Mucosa of rectum (tissue), 2 donors: Measurements from ENCODE around the gene CAPN10.

Experiments used
- H3K27ac ChIP-seq, 2 donors: one replicate each; pipeline ENCODE4 v1.7.0; 2013; ENCODE audit warnings: inconsistent platforms in 2 of 2, low read depth in 2 of 2, low read length in 2 of 2
- H3K27me3 ChIP-seq, 2 donors: one replicate each; pipeline ENCODE4 v1.7.0; 2013; ENCODE audit warnings: low read length in 2 of 2; ENCODE audit not compliant: control insufficient read depth in 2 of 2, insufficient read depth in 2 of 2
- H3K36me3 ChIP-seq, 2 donors: one replicate each; pipeline ENCODE4 v1.7.0; 2013; ENCODE audit warnings: low read length in 2 of 2; ENCODE audit not compliant: control insufficient read depth in 2 of 2, insufficient read depth in 2 of 2
- H3K4me1 ChIP-seq, 2 donors: one replicate each; pipeline ENCODE4 v1.7.0; 2013; ENCODE audit warnings: low read length in 2 of 2, mild to moderate bottlenecking in 1 of 2; ENCODE audit not compliant: control insufficient read depth in 2 of 2, insufficient read depth in 2 of 2
- H3K4me3 ChIP-seq, 2 donors: one replicate each; pipeline ENCODE4 v1.7.0; 2013; ENCODE audit warnings: low read length in 2 of 2
- H3K9ac ChIP-seq, 2 donors: one replicate each; pipeline ENCODE4 v1.7.0; 2013; ENCODE audit warnings: low read length in 2 of 2, low read depth in 1 of 2, mild to moderate bottlenecking in 1 of 2
- H3K9me3 ChIP-seq, 2 donors: one replicate each; pipeline ENCODE4 v1.7.0; 2013; ENCODE audit warnings: low read length in 2 of 2; ENCODE audit not compliant: control insufficient read depth in 2 of 2
- donor health status: healthy.
- donor health status: Normal muscosa, but diverticular disease.

The CAPN10 gene

GRCh38 chr2:240603846-240604245 lies 17.3 kb downstream of the CAPN10 start:
- H3K27ac ChIP-seq, result peak overlapping the region; percentile 92 to 95
- H3K4me3 ChIP-seq, result peak overlapping the region in 1 of 2 donors; percentile 14
- no peak overlapping the region for H3K9ac ChIP-seq

GRCh38 chr2:240604291-240604938 lies 17.9 kb downstream of the CAPN10 start:
- H3K9ac ChIP-seq, result peak overlapping the region; percentile 74
- H3K4me1 ChIP-seq, result peaks cover 21 to 39% of the 10 kb centered on the region in 2 donors
- H3K9me3 ChIP-seq, result no peaks in the 10 kb centered on the region
- H3K36me3 ChIP-seq, result peaks cover 0 to under 1% of the 10 kb centered on the region in 2 donors
- peak overlapping the region; percentile 83 to 84 for H3K4me3 ChIP-seq
- H3K27me3 ChIP-seq, result no peaks in the 10 kb centered on the region
- H3K27ac ChIP-seq, result peak overlapping the region; percentile 92 to 95

More at GRCh38 chr2:240603846-240604245, 17.3 kb downstream of the CAPN10 start:
- peaks cover 0 to 5% of the 10 kb centered on the region in 2 donors for H3K36me3 ChIP-seq
- H3K4me1 ChIP-seq, result peaks cover 21 to 39% of the 10 kb centered on the region in 2 donors
- no peaks in the 10 kb centered on the region for H3K9me3 ChIP-seq
- H3K27me3 ChIP-seq, result no peaks in the 10 kb centered on the region

- peaks cover 21 to 39% of the 10 kb centered on the region in 2 donors for H3K4me1 ChIP-seq
- H3K4me3 ChIP-seq, result peak overlapping the region; percentile 83 to 84
- H3K36me3 ChIP-seq, result no peaks in the 10 kb centered on the region
- peak overlapping the region; percentile 92 to 95 for H3K27ac ChIP-seq
- H3K27me3 ChIP-seq, result no peaks in the 10 kb centered on the region
- H3K9me3 ChIP-seq, result no peaks in the 10 kb centered on the region
- peak overlapping the region; percentile 74 for H3K9ac ChIP-seq
These were observed 18.6 kb downstream of the CAPN10 start for GRCh38 chr2:240604939-240605716.

GRCh38 chr2:240605867-240606743 lies 19.6 kb downstream of the CAPN10 start:
- Histone ChIP-seq H3K27me3 (no peaks in the 10 kb centered on the region), H3K27ac (peak overlapping the region; percentile 92 to 95), H3K36me3 (no peaks in the 10 kb centered on the region), H3K9me3 (no peaks in the 10 kb centered on the region), H3K9ac (peak overlapping the region; percentile 74), H3K4me3 (peak overlapping the region; percentile 83 to 84), H3K4me1 (peaks cover 21 to 39% of the 10 kb centered on the region in 2 donors)

DNA sequence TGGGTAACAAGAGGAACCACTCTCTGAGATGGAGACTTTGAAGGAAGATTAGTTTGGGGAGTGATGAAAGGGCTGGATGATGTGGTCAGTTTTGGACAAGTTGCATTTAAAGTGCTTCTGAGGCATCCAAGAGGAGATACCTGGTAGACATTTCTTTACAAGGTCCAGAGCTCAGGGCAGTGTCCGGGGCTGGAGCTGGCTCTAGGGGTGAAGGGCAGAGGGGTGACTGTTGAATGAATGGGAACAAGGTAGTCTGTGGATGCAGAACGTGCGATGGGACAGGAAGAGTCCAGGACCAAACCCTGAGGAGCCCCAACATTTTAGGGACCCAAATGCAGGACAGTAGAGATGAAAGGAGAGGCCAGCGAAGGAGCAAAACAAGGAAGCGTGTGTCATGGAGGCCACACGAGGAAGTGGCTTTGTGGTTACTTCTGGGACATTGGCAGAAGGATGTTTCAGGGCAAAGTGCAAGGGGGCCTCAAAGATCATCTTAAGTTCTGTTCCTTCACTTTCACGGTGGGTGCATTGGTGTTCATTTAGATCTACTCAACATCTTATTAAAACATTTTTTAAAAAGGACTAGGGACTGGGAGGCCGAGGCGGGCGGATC lies 25.2 kb downstream of the CAPN10 start:
- Histone ChIP-seq H3K4me3 (no peak overlapping the region), H3K36me3 (peaks cover 12 to 21% of the 10 kb centered on the region in 2 donors), H3K4me1 (peaks cover 0 to 12% of the 10 kb centered on the region in 2 donors), H3K9ac (no peak overlapping the region), H3K27me3 (no peaks in the 10 kb centered on the region), H3K27ac (no peak overlapping the region), H3K9me3 (no peaks in the 10 kb centered on the region)

DNA sequence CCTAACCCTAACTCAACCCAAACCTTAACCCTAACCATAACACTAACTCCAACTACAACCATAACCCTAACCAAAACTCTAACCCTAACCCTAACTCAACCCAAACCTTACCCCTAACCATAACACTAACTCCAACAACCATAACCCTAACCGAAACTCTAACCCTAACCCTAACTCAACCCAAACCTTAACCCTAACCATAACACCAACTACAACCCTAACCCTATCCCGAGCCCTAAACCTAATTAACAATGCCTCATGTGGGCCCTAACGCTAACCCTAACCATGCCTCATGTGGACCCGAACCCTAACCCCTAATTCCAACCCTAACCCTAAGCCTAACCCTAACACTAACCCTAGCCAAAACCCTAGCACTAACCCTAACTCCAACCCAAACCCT lies 27.2 kb downstream of the CAPN10 start:
- Histone ChIP-seq H3K27me3 (no peaks in the 10 kb centered on the region), H3K27ac (no peak overlapping the region), H3K9me3 (no peaks in the 10 kb centered on the region), H3K4me3 (no peak overlapping the region), H3K36me3 (peaks cover 23 to 25% of the 10 kb centered on the region in 2 donors), H3K4me1 (peaks cover 0 to 2% of the 10 kb centered on the region in 2 donors), H3K9ac (no peak overlapping the region)

DNA sequence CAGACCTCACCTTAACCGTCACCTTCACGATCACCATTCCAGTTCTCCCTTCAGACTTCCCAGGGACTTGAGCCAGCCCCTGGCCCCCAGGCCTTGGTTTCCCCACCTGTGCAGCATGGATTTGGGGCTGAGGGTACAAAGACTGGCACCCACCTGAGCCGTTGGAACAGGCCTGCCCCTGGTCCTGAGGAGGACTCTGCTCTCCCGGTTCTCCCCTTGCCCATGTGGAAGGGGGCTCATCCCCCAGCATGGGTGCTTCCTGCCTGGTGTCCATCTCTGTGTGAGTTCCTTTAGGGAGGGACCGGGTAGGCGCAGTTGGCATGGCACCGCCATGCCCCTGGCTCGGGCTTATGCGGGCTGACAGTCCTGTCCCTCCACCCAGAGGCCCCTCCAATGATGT lies 27.9 kb downstream of the CAPN10 start:
- H3K36me3 ChIP-seq, result peaks cover 27 to 31% of the 10 kb centered on the region in 2 donors

DNA sequence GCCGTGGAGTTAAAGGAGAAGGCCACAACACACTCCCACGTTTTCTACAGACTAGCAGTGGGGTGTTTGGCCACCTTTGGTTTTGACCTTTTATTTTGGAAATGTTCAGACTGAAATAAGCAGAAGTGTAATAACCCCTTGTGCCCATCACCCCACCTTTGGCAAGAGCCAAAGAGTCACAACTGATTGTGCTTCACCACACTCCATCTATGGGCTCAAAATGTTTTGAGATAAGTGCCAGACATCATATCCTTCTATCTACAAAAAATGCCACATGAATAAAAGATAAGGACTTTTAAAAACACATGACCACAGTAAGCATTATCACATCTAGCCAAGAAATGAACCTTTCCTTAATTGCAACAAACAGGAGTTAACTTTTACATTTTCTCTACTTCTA lies 28.9 kb downstream of the CAPN10 start:
- Histone ChIP-seq H3K36me3 (peaks cover 30 to 32% of the 10 kb centered on the region in 2 donors), H3K9me3 (no peaks in the 10 kb centered on the region), H3K27me3 (no peaks in the 10 kb centered on the region), H3K9ac (no peak overlapping the region), H3K27ac (no peak overlapping the region), H3K4me3 (no peak overlapping the region), H3K4me1 (peaks cover under 1 to 2% of the 10 kb centered on the region in 2 donors)

More for the DNA sequence above, 27.9 kb downstream of the CAPN10 start:
- Histone ChIP-seq H3K9ac (no peak overlapping the region), H3K27ac (no peak overlapping the region), H3K9me3 (no peaks in the 10 kb centered on the region), H3K4me1 (peaks cover 0 to 2% of the 10 kb centered on the region in 2 donors), H3K4me3 (no peak overlapping the region), H3K27me3 (no peaks in the 10 kb centered on the region)

GRCh38 chr2:240615820-240616547 lies 29.4 kb downstream of the CAPN10 start:
- peaks cover 32% of the 10 kb centered on the region in 2 donors for H3K36me3 ChIP-seq
- no peaks in the 10 kb centered on the region for H3K27me3 ChIP-seq
- no peak overlapping the region for H3K27ac ChIP-seq
- peaks cover 2 to 6% of the 10 kb centered on the region in 2 donors for H3K4me1 ChIP-seq
- no peaks in the 10 kb centered on the region for H3K9me3 ChIP-seq
- H3K4me3 ChIP-seq, result no peak overlapping the region
- H3K9ac ChIP-seq, result no peak overlapping the region
